A673 (cell line): ENCODE measurements around the gene XG. TPM values are rescaled to one million over a fixed set of nuclear protein-coding genes. Genes with fewer than 3 reads are reported as not detected.
"Not testable (repeated sequence)": the region's sequence is repeated elsewhere in the genome, so short reads cannot be mapped to it uniquely, and the experiment has no call there.

Experiments
- BruUV-seq: library from RNA; stranded (reverse); fragments of 400-500 nt; replicated peaks from 2 replicates; lab custom pipeline; 2021; lab: Mats Ljungman, UMichigan
- CTCF ChIA-PET: fragments of 300-600 bp; sonication (Branson Sonifier 250); formaldehyde crosslinking; loops from one replicate; lab custom pipeline; 2022; ENCODE audit warnings: antibody characterized with exemption; lab: Charles Lee
- POLR2A ChIA-PET: fragments of 300-600 bp; sonication (Branson Sonifier 250); formaldehyde crosslinking; loops from one replicate; lab custom pipeline; 2022; ENCODE audit warnings: antibody characterized with exemption; ENCODE audit not compliant: low non-redundant PET; lab: Charles Lee
- DNase-seq: peaks from one replicate; pipeline ENCODE4 v3.0.0-alpha.2; 2015; ENCODE audit warnings: low spot score
- H3K27ac ChIP-seq: fragments of 200-600 bp; sonication (generic); 2 replicates; pipeline ENCODE4 v1.5.1; 2016; ENCODE audit warnings: mixed run types, low read depth, mild to moderate bottlenecking, mixed read lengths, antibody characterized with exemption, low read length; ENCODE audit not compliant: poor library complexity, severe bottlenecking
- H3K27me3 ChIP-seq: fragments of 200-600 bp; sonication (generic); replicated peaks from 2 replicates; pipeline ENCODE4 v1.6.1; 2017; ENCODE audit warnings: mixed run types, low read depth, mild to moderate bottlenecking, mixed read lengths, antibody characterized with exemption, low read length; ENCODE audit not compliant: insufficient read depth, poor library complexity
- H3K36me3 ChIP-seq: fragments of 200-600 bp; sonication (generic); 2 replicates; pipeline ENCODE4 v1.6.1; 2016; ENCODE audit warnings: mixed run types, mild to moderate bottlenecking, mixed read lengths, antibody characterized with exemption, low read length; ENCODE audit not compliant: insufficient read depth, poor library complexity, severe bottlenecking
- H3K4me1 ChIP-seq: fragments of 200-600 bp; sonication (generic); 2 replicates; pipeline ENCODE4 v1.6.1; 2017; ENCODE audit warnings: mixed run types, mild to moderate bottlenecking, mixed read lengths, antibody characterized with exemption, low read length; ENCODE audit not compliant: insufficient read depth, poor library complexity, severe bottlenecking
- H3K4me3 ChIP-seq: fragments of 200-600 bp; sonication (generic); 2 replicates; pipeline ENCODE4 v1.5.1; 2016; ENCODE audit warnings: low read depth, mixed run types, mild to moderate bottlenecking, mixed read lengths, low read length; ENCODE audit not compliant: poor library complexity, severe bottlenecking
- H3K9me3 ChIP-seq: fragments of 200-600 bp; sonication (generic); 2 replicates; pipeline ENCODE4 v1.6.1; 2016; ENCODE audit warnings: mixed run types, low read depth, mild to moderate bottlenecking, mixed read lengths, antibody characterized with exemption, low read length; ENCODE audit not compliant: poor library complexity, severe bottlenecking
- EZH2 ChIP-seq: fragments of 200-600 bp; sonication (generic); IDR thresholded peaks from 2 replicates; pipeline ENCODE4 v1.6.1; 2017; ENCODE audit warnings: borderline replicate concordance, low read depth, mild to moderate bottlenecking, mixed read lengths, antibody characterized with exemption, low read length; ENCODE audit not compliant: poor library complexity, severe bottlenecking
- intact Hi-C: fragments of 100-400 bp; cut with micrococcal nuclease; formaldehyde crosslinking; loops from one replicate; pipeline ENCODE4 v1.10.0; 2022; ENCODE audit not compliant: unreplicated experiment
- total RNA-seq: library from RNA; stranded (reverse); gene quantifications from 2 replicates; pipeline ENCODE4 v1.2.3, GENCODE V29; 2021
- TF ChIP-seq, protein P1 (sequence below): fragments of 300-800, 200-600 bp; sonication (generic); conservative IDR thresholded peaks from 2 replicates; pipeline ENCODE4 v1.5.1; 2017; ENCODE audit warnings: low read depth, mild to moderate bottlenecking, antibody characterized with exemption, low read length, moderate library complexity, mixed read lengths

Gene XG
- total RNA-seq, 1 experiment from 2014 or later, result 7.5 TPM

DNA sequence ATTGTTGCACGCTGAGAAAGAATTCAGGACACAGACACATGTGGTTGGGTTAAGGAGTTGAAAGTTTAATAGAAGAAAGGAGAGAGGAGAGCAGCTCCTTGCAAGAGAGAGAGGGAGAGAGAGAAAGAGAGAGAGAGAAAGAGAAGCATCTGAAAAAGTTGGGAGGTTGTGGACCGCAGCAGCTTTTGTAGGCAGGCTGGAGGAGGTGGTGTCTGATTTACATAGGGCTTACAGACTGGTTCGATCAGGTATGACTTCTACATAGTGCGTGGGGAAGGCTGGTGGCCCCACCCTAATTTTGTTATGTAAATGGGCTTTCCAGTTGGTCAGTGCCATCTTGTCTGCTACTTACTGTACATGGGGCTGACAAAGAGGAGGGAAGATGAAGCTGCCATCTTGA lies 49.4 kb downstream of the XG start:
- POLR2A ChIA-PET, result no interaction called here
- intact Hi-C loops, result no loop called here
- no peaks in the 10 kb centered on the region for H3K27me3 ChIP-seq
- H3K4me3 ChIP-seq, result no peak overlapping the region
- H3K9me3 ChIP-seq, result no peaks in the 10 kb centered on the region
- CTCF ChIA-PET, result no interaction called here
- H3K4me1 ChIP-seq, result peaks cover 59% of the 10 kb centered on the region
- DNase-seq, result no peak
- peak overlapping the region; percentile 46 for H3K27ac ChIP-seq
- H3K36me3 ChIP-seq, result no peaks in the 10 kb centered on the region
- TF ChIP-seq, protein P1, sequence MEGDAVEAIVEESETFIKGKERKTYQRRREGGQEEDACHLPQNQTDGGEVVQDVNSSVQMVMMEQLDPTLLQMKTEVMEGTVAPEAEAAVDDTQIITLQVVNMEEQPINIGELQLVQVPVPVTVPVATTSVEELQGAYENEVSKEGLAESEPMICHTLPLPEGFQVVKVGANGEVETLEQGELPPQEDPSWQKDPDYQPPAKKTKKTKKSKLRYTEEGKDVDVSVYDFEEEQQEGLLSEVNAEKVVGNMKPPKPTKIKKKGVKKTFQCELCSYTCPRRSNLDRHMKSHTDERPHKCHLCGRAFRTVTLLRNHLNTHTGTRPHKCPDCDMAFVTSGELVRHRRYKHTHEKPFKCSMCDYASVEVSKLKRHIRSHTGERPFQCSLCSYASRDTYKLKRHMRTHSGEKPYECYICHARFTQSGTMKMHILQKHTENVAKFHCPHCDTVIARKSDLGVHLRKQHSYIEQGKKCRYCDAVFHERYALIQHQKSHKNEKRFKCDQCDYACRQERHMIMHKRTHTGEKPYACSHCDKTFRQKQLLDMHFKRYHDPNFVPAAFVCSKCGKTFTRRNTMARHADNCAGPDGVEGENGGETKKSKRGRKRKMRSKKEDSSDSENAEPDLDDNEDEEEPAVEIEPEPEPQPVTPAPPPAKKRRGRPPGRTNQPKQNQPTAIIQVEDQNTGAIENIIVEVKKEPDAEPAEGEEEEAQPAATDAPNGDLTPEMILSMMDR, result no peak
- no peak for TF ChIP-seq EZH2
- no TSS peak for BruUV-seq

DNA sequence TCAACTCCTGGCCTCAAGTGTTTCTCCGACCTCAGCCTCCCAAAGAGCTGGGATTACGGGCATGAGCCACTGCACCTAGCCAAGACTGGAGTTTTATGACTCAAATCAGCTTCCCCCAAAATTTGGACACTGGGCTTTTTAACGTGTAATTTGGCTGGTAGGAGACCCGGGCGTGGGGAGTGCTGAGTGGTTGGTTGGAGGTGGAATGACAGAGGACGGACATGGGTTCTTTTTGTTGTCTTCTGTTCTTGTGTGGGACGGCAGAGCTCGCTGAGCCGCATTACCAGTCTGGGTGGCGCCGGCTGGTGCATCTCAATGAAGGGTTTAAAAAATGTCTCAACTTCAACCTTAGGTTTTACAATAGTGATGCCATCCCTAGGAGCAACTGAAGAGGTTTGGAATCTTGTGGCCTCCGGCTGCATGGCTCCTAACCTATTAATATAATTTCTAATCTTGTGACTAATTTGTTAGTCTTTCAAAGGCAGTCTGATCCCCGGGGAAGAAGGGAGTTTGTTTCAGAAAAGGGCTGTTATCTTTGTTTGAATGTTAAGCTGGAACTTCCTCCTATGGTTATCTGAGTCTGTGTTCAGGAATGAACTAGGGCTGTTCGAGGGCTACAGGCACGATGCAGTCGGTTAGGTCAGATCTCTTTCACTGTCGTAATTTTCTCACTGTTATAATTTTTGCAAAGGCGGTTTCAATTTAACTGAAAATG lies 50.7 kb downstream of the XG start:
- CTCF ChIA-PET, intact Hi-C loops, BruUV-seq, H3K9me3 ChIP-seq, H3K4me3 ChIP-seq, H3K27me3 ChIP-seq, H3K36me3 ChIP-seq, POLR2A ChIA-PET: not testable (repeated sequence)
- Histone ChIP-seq H3K27ac (peak overlapping the region; percentile 64), H3K4me1 (peaks cover 51% of the 10 kb centered on the region)
- peak; percentile 62 for DNase-seq

DNA sequence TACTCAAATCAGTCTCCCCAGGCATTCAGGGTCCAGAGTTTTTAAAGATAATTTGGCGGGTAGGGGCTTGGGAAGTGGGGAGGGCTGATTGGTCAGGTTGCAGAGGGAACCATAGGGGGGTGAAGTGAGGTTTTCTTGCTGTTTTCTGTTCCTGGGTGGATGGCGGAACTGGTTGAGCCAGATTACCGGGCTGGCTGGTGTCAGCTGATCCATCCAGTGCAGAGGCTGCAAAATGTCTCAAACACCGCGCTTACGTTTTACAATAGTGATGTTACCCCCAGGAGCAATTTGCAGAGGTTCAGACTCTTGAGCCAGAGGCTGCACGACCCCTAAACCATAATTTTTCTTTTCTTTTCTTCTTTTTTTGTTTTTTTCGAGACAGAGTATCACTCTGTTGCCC lies 51.6 kb downstream of the XG start:
- H3K4me1 ChIP-seq, result peaks cover 51% of the 10 kb centered on the region
- intact Hi-C loops, H3K4me3 ChIP-seq, H3K36me3 ChIP-seq, POLR2A ChIA-PET, CTCF ChIA-PET, BruUV-seq, H3K27me3 ChIP-seq, H3K9me3 ChIP-seq, DNase-seq: not testable (repeated sequence)
- H3K27ac ChIP-seq, result peak overlapping the region; percentile 81

DNA sequence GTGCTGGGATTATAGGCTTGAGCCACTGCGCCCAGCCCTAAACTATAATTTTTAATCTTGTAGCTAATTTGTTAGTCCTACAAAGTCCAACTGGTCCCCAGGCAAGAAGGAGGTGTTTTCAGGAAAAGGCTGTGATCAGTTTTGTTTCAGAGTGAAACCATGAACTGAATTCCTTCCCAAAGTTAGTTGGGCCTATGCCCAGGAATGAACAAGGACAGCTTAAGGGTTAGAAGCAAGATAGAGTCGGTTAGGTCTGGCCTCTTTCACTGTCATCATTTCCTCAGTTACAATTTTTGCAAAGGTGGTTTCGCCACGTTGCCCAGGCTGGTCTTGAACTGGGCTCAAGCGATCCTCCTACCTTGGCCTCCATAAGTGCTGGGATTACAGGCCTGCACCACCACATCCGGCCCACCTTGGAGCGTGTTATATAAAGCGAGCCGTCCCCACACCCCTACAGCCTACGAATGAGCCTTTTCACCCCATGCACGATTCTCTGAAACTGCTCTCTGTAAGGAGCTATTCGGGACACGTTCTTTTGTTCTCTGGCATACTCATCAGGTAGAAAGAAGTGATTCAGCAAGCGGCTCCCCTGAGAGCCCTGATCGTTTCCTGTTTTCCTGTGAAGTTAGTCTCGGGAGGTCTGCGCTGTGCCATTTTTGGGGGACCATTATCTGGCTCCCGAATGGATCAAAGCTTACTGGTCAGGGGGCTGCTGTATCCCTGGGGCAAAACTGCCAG lies 52.4 kb downstream of the XG start:
- intact Hi-C loops, H3K36me3 ChIP-seq, H3K9me3 ChIP-seq, CTCF ChIA-PET, POLR2A ChIA-PET, H3K27me3 ChIP-seq: not testable (repeated sequence)
- Histone ChIP-seq H3K4me3 (peak overlapping the region; percentile 9), H3K4me1 (peaks cover 43% of the 10 kb centered on the region), H3K27ac (peak overlapping the region; percentile 81)
- TSS peak; percentile 71 for BruUV-seq
- DNase-seq, result peak; percentile 64

DNA sequence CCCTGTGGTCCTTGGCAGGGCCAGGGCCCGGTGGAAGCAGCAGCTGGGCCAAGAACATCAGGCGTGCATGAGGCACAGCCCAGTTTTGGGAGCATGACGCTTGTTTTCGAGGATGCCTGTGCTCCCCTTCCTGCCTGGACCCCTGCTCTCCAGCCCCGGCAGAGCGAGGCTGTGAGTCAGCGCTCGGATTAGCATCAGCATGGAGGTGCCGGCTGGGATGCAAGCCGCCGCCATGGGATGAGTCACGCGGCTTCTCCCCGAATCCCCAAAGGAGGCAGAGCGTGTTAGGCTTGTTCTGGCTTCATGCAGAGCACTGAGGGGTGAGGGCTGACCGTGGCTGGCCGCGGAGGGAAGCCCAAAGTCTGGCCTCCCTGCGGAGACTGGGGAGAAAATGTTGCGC lies 53.0 kb downstream of the XG start:
- intact Hi-C loops, POLR2A ChIA-PET, BruUV-seq, H3K9me3 ChIP-seq, CTCF ChIA-PET, H3K27me3 ChIP-seq, H3K36me3 ChIP-seq: not testable (repeated sequence)
- H3K27ac ChIP-seq, result peak overlapping the region; percentile 81
- peaks cover 38% of the 10 kb centered on the region for H3K4me1 ChIP-seq
- peak; percentile 88 for DNase-seq
- peak overlapping the region; percentile 9 for H3K4me3 ChIP-seq
